ENCODE data around the gene PTPRQ. TPM values are rescaled to one million over a fixed set of nuclear protein-coding genes. Genes with fewer than 3 reads are reported as not detected.

The PTPRQ gene
- polyA plus RNA-seq, 1 of the 3 experiments (the other 2 are of a cell fraction), result 0.46 TPM

- ChIA-PET CTCF (no interaction called here), POLR2A (no interaction called here)
- Histone ChIP-seq H3K9ac (no peak overlapping the region), H3K36me3 (replicated peaks in 1 of 2; ENCODE audit: control insufficient read depth in 1 of 2, insufficient read depth in 2 of 2, low read length in 1 of 2) (no peaks in the 10 kb centered on the region), H2AFZ (ENCODE audit: low read depth) (no peak overlapping the region), H3K4me2 (no peak overlapping the region), H3K9me3 (no peaks in the 10 kb centered on the region), H3K4me1 (ENCODE audit: control insufficient read depth in 1 of 2, insufficient read depth in 2 of 2, low read depth in 1 of 2, low read length in 1 of 2) (no peaks in the 10 kb centered on the region), H3K27ac (ENCODE audit: low read depth in 2 of 2, low read length in 1 of 2) (no peak overlapping the region), H3K9me2 (no peaks in the 10 kb centered on the region), H3F3A (replicated peaks; ENCODE audit: insufficient read depth) (no peaks in the 10 kb centered on the region), H4K20me1 (ENCODE audit: insufficient read depth) (no peaks in the 10 kb centered on the region), H3K27me3 (ENCODE audit: insufficient read depth) (peaks cover 25% of the 10 kb centered on the region), H3K79me2 (ENCODE audit: insufficient read depth) (no peaks in the 10 kb centered on the region), H3K4me3 (ENCODE audit: low read depth in 2 of 2, low read length in 1 of 2) (no peak overlapping the region)
- no peak for TF ChIP-seq TAF1 (IDR thresholded peaks at IDR 0.05; ENCODE audit: borderline replicate concordance, low read depth, low read length)
- WGBS (ENCODE audit: low lambda C conversion rate), result 0% methylated on average over 3 of the region's 3 CpGs
- DNase-seq, result no peak
Measured at GRCh38 chr12:80721326-80721725, 277.3 kb downstream of the PTPRQ start.

Data from SK-N-SH (cell line).